OCI-LY3 (cell line): ENCODE results near the gene AFAP1.

ENCODE experiments used
- EZH2phosphoT487 ChIP-seq: fragments of 200-600 bp; shearing (Covaris generic); IDR thresholded peaks from 2 replicates; pipeline ENCODE4 v1.6.1; 2018; ENCODE audit warnings: antibody characterized with exemption, mixed run types, low read depth
- TF ChIP-seq, protein P1 (sequence below): fragments of 200-600, 300-600 bp; sonication (generic); IDR thresholded peaks from 2 replicates; pipeline ENCODE4 v1.5.1; 2014; ENCODE audit warnings: antibody characterized with exemption, low read length, low read depth

DNA sequence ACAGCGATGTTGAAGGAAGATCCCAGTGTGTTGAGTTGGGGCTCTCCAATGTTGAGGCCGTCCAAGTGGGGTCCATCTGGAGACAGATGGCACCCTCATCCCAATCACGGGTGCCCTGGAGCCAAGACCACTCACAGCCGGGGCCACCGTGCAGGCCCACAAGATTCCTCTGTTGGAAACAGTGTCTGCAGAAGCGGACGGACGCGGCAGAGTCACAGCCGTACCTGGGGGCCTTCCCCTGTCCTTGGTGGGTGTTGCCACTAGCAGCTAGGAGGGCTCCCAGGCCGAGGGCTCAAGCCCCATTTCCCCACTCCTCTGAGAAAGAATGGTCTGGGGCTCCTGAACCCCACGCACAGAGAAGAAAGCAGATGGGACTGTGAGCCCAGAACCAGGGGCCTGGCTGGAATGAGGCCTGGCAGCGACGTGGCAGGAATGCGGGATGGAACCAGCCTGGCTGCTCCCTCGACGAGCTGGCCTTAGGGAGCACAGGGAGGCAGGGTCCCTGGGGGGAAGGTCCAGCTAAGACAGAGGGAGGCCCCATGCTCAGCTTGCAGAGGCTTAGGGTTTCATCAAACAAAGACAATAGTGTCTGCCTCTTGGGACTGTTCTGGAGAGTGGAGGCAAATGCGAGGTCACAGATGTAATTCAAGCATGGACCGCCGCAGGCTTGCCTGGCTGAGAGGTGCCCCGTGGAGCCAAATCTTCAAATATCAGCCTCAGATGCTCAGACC, 228.9 kb downstream of the AFAP1 start:
- TF ChIP-seq, protein P1, sequence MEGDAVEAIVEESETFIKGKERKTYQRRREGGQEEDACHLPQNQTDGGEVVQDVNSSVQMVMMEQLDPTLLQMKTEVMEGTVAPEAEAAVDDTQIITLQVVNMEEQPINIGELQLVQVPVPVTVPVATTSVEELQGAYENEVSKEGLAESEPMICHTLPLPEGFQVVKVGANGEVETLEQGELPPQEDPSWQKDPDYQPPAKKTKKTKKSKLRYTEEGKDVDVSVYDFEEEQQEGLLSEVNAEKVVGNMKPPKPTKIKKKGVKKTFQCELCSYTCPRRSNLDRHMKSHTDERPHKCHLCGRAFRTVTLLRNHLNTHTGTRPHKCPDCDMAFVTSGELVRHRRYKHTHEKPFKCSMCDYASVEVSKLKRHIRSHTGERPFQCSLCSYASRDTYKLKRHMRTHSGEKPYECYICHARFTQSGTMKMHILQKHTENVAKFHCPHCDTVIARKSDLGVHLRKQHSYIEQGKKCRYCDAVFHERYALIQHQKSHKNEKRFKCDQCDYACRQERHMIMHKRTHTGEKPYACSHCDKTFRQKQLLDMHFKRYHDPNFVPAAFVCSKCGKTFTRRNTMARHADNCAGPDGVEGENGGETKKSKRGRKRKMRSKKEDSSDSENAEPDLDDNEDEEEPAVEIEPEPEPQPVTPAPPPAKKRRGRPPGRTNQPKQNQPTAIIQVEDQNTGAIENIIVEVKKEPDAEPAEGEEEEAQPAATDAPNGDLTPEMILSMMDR, result no peak
- TF ChIP-seq EZH2phosphoT487, result no peak
